IMR-90 (cell line): ENCODE results near the gene P2RY14. TPM values are rescaled to one million over a fixed set of nuclear protein-coding genes. Genes with fewer than 3 reads are reported as not detected.

Experiments
- ATAC-seq: fragments of 200-7000 bp; cut with Tn5 transposase; 2 replicates; pipeline ENCODE4 v1.9.1; 2020; ENCODE audit warnings: low read depth, mild to moderate bottlenecking, moderate library complexity
- BruUV-seq: library from RNA; stranded (reverse); fragments of 400-500 nt; replicated peaks from 2 replicates; lab custom pipeline; 2021; lab: Mats Ljungman, UMichigan
- CTCF ChIA-PET: fragments of 300-600 bp; formaldehyde crosslinking; extraction: SDS; loops from one replicate; lab custom pipeline; 2021; ENCODE audit warnings: antibody characterized with exemption; lab: Yijun Ruan, JAX
- POLR2A ChIA-PET: fragments of 300-600 bp; sonication (Branson Sonifier 250); formaldehyde crosslinking; loops from one replicate; lab custom pipeline; 2022; ENCODE audit warnings: antibody characterized with exemption; ENCODE audit not compliant: unreplicated experiment; lab: Charles Lee
- DNase-seq: peaks from one replicate; pipeline ENCODE4 v3.0.0; 2013
- H2AFZ ChIP-seq: replicated peaks from 2 replicates; pipeline ENCODE3; 2013; ENCODE audit warnings: low read length, mild to moderate bottlenecking; ENCODE audit not compliant: poor library complexity
- H2AK5ac ChIP-seq: 2 replicates; pipeline ENCODE4 v1.6.1; 2013; ENCODE audit warnings: low read depth, low read length, inconsistent platforms
- H2AK9ac ChIP-seq: replicated peaks from 2 replicates; pipeline ENCODE3; 2013; ENCODE audit warnings: mild to moderate bottlenecking, low read depth, low read length, moderate library complexity; ENCODE audit not compliant: poor library complexity
- H2BK120ac ChIP-seq: 2 replicates; pipeline ENCODE4 v1.6.1; 2013; ENCODE audit warnings: low read depth, low read length, inconsistent platforms
- H2BK15ac ChIP-seq: 3 replicates; pipeline ENCODE4 v1.6.1; 2013; ENCODE audit warnings: low read depth, low read length, inconsistent platforms
- H2BK20ac ChIP-seq: 2 replicates; pipeline ENCODE4 v1.6.1; 2013; ENCODE audit warnings: low read depth, mild to moderate bottlenecking, inconsistent platforms, low read length, moderate library complexity
- H2BK5ac ChIP-seq: 2 replicates; pipeline ENCODE4 v1.6.1; 2013; ENCODE audit warnings: mild to moderate bottlenecking, low read depth, low read length, inconsistent platforms; ENCODE audit not compliant: poor library complexity, severe bottlenecking
- H3K14ac ChIP-seq: replicated peaks from 2 replicates; pipeline ENCODE4 v1.6.1; 2013; ENCODE audit warnings: low read depth, low read length, inconsistent platforms
- H3K18ac ChIP-seq: 2 replicates; pipeline ENCODE4 v1.6.1; 2013; ENCODE audit warnings: low read depth, low read length, control low read depth
- H3K23ac ChIP-seq: 2 replicates; pipeline ENCODE4 v1.6.1; 2013; ENCODE audit warnings: low read depth, low read length, inconsistent platforms
- H3K27ac ChIP-seq: 2 replicates; pipeline ENCODE4 v1.5.1; 2013; ENCODE audit warnings: mild to moderate bottlenecking, control low read depth, low read length; ENCODE audit not compliant: insufficient read depth
- H3K27me3 ChIP-seq: 2 replicates; pipeline ENCODE4 v1.6.1; 2013; ENCODE audit warnings: low read length; ENCODE audit not compliant: control insufficient read depth, insufficient read depth
- H3K36me3 ChIP-seq: 2 replicates; pipeline ENCODE4 v1.6.1; 2013; ENCODE audit warnings: low read length, mixed read lengths; ENCODE audit not compliant: control insufficient read depth, insufficient read depth
- H3K4ac ChIP-seq: 2 replicates; pipeline ENCODE4 v1.6.1; 2013; ENCODE audit warnings: low read depth, low read length, inconsistent platforms
- H3K4me1 ChIP-seq: 2 replicates; pipeline ENCODE4 v1.6.1; 2013; ENCODE audit warnings: low read length, mixed read lengths; ENCODE audit not compliant: control insufficient read depth, insufficient read depth
- H3K4me2 ChIP-seq: 2 replicates; pipeline ENCODE4 v1.6.1; 2013; ENCODE audit warnings: low read depth, mild to moderate bottlenecking, control low read depth, low read length, moderate library complexity
- H3K4me3 ChIP-seq: 2 replicates; pipeline ENCODE4 v1.5.1; 2013; ENCODE audit warnings: low read depth, mild to moderate bottlenecking, control low read depth, low read length, moderate library complexity; ENCODE audit not compliant: insufficient read depth
- H3K56ac ChIP-seq: 2 replicates; pipeline ENCODE4 v1.6.1; 2013; ENCODE audit warnings: low read length, inconsistent platforms; ENCODE audit not compliant: insufficient read depth; ENCODE audit errors: extremely low read depth
- H3K79me1 ChIP-seq, 2 experiments: 2 replicates each; pipeline ENCODE4 v1.6.1; 2013; ENCODE audit warnings: low read length in 2 of 2, inconsistent platforms in 1 of 2, low read depth in 1 of 2
- H3K9ac ChIP-seq: 2 replicates; pipeline ENCODE4 v1.6.1; 2013; ENCODE audit warnings: low read depth, low read length, control low read depth
- H3K9me1 ChIP-seq: 2 replicates; pipeline ENCODE4 v1.6.1; 2013; ENCODE audit warnings: low read length, inconsistent platforms; ENCODE audit not compliant: insufficient read depth
- H3K9me3 ChIP-seq: 2 replicates; pipeline ENCODE4 v1.6.1; 2013; ENCODE audit warnings: low read length; ENCODE audit not compliant: control insufficient read depth, insufficient read depth
- H4K20me1 ChIP-seq: 2 replicates; pipeline ENCODE4 v1.6.1; 2013; ENCODE audit warnings: low read length, inconsistent platforms; ENCODE audit not compliant: insufficient read depth
- H4K5ac ChIP-seq: 2 replicates; pipeline ENCODE4 v1.6.1; 2013; ENCODE audit warnings: mild to moderate bottlenecking, low read depth, low read length, control low read depth
- H4K8ac ChIP-seq, 2 experiments: 2 replicates each; pipeline ENCODE4 v1.6.1; 2013; ENCODE audit warnings: low read depth in 2 of 2, low read length in 2 of 2, control low read depth in 1 of 2, inconsistent platforms in 1 of 2
- H4K91ac ChIP-seq: 2 replicates; pipeline ENCODE4 v1.6.1; 2013; ENCODE audit warnings: low read depth, low read length, inconsistent platforms; ENCODE audit not compliant: insufficient read depth
- BHLHE40 ChIP-seq: fragments of 150-350 bp; IDR thresholded peaks from 2 replicates; pipeline ENCODE4 v1.6.1; 2016; ENCODE audit warnings: mild to moderate bottlenecking, low read depth, low read length
- CEBPB ChIP-seq: IDR thresholded peaks from 2 replicates; pipeline ENCODE4 v1.6.1; 2012; ENCODE audit warnings: low read depth, low read length, improper control_type of control experiment
- CHD1 ChIP-seq: IDR thresholded peaks from 2 replicates; pipeline ENCODE4 v1.6.1; 2012; ENCODE audit warnings: low read depth, low read length, improper control_type of control experiment
- CTCF ChIP-seq: conservative IDR thresholded peaks from 2 replicates; pipeline ENCODE4 v1.5.1; 2012; ENCODE audit warnings: mild to moderate bottlenecking, low read depth, low read length, improper control_type of control experiment
- ELK1 ChIP-seq: fragments of 150-350 bp; IDR thresholded peaks from 2 replicates; pipeline ENCODE4 v1.6.1; 2016; ENCODE audit warnings: low read depth, mild to moderate bottlenecking, low read length, moderate library complexity, borderline replicate concordance
- FOS ChIP-seq: fragments of 150-350 bp; IDR thresholded peaks from 2 replicates; pipeline ENCODE4 v1.6.1; 2016; ENCODE audit warnings: low read depth, low read length
- MAFK ChIP-seq: IDR thresholded peaks from 2 replicates; pipeline ENCODE4 v1.6.1; 2012; ENCODE audit warnings: low read depth, low read length, improper control_type of control experiment
- MAZ ChIP-seq: IDR thresholded peaks from 2 replicates; pipeline ENCODE4 v1.6.1; 2012; ENCODE audit warnings: low read depth, mild to moderate bottlenecking, low read length, improper control_type of control experiment, moderate library complexity, borderline replicate concordance
- NFE2L2 ChIP-seq: fragments of 150-350 bp; IDR thresholded peaks from 2 replicates; pipeline ENCODE4 v1.6.1; 2016; ENCODE audit warnings: low read depth, mild to moderate bottlenecking, low read length
- POLR2A ChIP-seq: IDR thresholded peaks from 2 replicates; pipeline ENCODE4 v1.6.1; 2012; ENCODE audit warnings: mild to moderate bottlenecking, low read depth, low read length
- RAD21 ChIP-seq: IDR thresholded peaks from 2 replicates; pipeline ENCODE4 v1.6.1; 2012; ENCODE audit warnings: low read length, improper control_type of control experiment
- RCOR1 ChIP-seq: IDR thresholded peaks from 2 replicates; pipeline ENCODE4 v1.6.1; 2012; ENCODE audit warnings: mild to moderate bottlenecking, low read length, improper control_type of control experiment; ENCODE audit not compliant: insufficient replicate concordance
- RFX5 ChIP-seq: IDR thresholded peaks from 2 replicates; pipeline ENCODE4 v1.8.0; 2012; ENCODE audit warnings: low read depth, mild to moderate bottlenecking, low read length, moderate library complexity
- SMC3 ChIP-seq: fragments of 150-350 bp; IDR thresholded peaks from 2 replicates; pipeline ENCODE4 v1.6.1; 2016; ENCODE audit warnings: low read depth, mild to moderate bottlenecking, antibody characterized with exemption, low read length, moderate library complexity
- USF2 ChIP-seq: fragments of 150-350 bp; IDR thresholded peaks from 2 replicates; pipeline ENCODE4 v1.6.1; 2017; ENCODE audit warnings: mild to moderate bottlenecking, antibody characterized with exemption, low read length, low read depth
- WGBS, 2 experiments: methylation state at CpG; one replicate each; pipeline versions ENCODE4 v1.1.5 to v1.1.7; 2013; ENCODE audit warnings: missing lambda C conversion rate in 2 of 2; ENCODE audit not compliant: insufficient read length in 1 of 2; ENCODE audit errors: extremely low coverage in 2 of 2; 5-methylcytosine and 5-hydroxymethylcytosine counted together
- dilution Hi-C: fragments of 300-500 bp; cut with HindIII; formaldehyde crosslinking; loops from one replicate; pipeline ENCODE4 v1.14.3; 2018; ENCODE audit warnings: low sequenced_read_pairs; ENCODE audit not compliant: unreplicated experiment
- in situ Hi-C: fragments of 300-500 bp; cut with MboI; formaldehyde crosslinking; loops from 3 replicates; pipeline ENCODE4 v1.14.3; 2019; ENCODE audit warnings: low sequenced_read_pairs, inconsistent platforms, mixed read lengths
- intact Hi-C: fragments of 100-400 bp; cut with micrococcal nuclease; formaldehyde crosslinking; loops from 2 replicates; pipeline ENCODE4 v1.10.0; 2022
- polyA plus RNA-seq, 3 experiments: library from polyadenylated mRNA; depleted of rRNA; stranded (reverse); fragments of >200 nt; gene quantifications; 2 replicates each; pipeline ENCODE4 v1.2.3, GENCODE V29; 2012; ENCODE audit warnings: low replicate concordance in 1 of 3
- total RNA-seq: library from RNA; depleted of rRNA; stranded (reverse); fragments of >200 nt; gene quantifications from 2 replicates; pipeline ENCODE4 v1.2.3, GENCODE V29; 2012

The P2RY14 gene
- total and polyA plus RNA-seq, 2 of the 4 experiments (the other 2 are of a cell fraction): not detected

GRCh38 chr3:151214459-151214858, 63.9 kb downstream of the P2RY14 start:
- H2BK15ac ChIP-seq: no peak overlapping the region
- no TSS peak for BruUV-seq
- ChIA-PET CTCF (interaction anchor here (0.5 to 0.6 kb wide), 2 partner anchors 14 to 17 kb away, joined by 4 to 6 read pairs; no protein-coding TSS in a partner anchor), POLR2A (no interaction called here)
- H3K56ac ChIP-seq: no peak overlapping the region
- H3K4me2 ChIP-seq: no peak overlapping the region
- no peak overlapping the region for H3K18ac ChIP-seq
- no peak overlapping the region for H4K5ac ChIP-seq
- H3K4me1 ChIP-seq: peaks cover 4% of the 10 kb centered on the region; the same call in 1 of the 2 replicates
- no peak overlapping the region for H3K27ac ChIP-seq
- in situ Hi-C loops (no loop called here), dilution Hi-C loops (no loop called here), intact Hi-C loops (no loop called here)
- no peak overlapping the region for H2BK120ac ChIP-seq
- no peak overlapping the region for H2BK20ac ChIP-seq
- TF ChIP-seq RCOR1 (no peak), BHLHE40 (no peak), MAFK (no peak), FOS (no peak), SMC3 (no peak), CEBPB (no peak), POLR2A (no peak), RFX5 (no peak), NFE2L2 (no peak), USF2 (no peak), ELK1 (no peak), CTCF (no peak), CHD1 (no peak), RAD21 (no peak), MAZ (no peak)
- ATAC-seq (no peak), DNase-seq (no peak)
- no peak overlapping the region for H3K23ac ChIP-seq
- peaks cover 6% of the 10 kb centered on the region; the same call in 1 of the 2 replicates for H3K9me1 ChIP-seq
- no peak overlapping the region for H3K14ac ChIP-seq
- no peak overlapping the region for H3K9ac ChIP-seq
- no peak overlapping the region for H3K4me3 ChIP-seq
- no peaks in the 10 kb centered on the region for H3K36me3 ChIP-seq
- H4K91ac ChIP-seq: no peak overlapping the region
- no peak overlapping the region for H2AK9ac ChIP-seq
- H4K8ac ChIP-seq: no peak overlapping the region
- H3K9me3 ChIP-seq: no peaks in the 10 kb centered on the region
- H3K79me1 ChIP-seq: no peaks in the 10 kb centered on the region
- H3K27me3 ChIP-seq: no peaks in the 10 kb centered on the region
- H2AK5ac ChIP-seq: no peak overlapping the region
- H2AFZ ChIP-seq: no peak overlapping the region
- no peak overlapping the region for H2BK5ac ChIP-seq
- H3K4ac ChIP-seq: no peak overlapping the region
- no peaks in the 10 kb centered on the region for H4K20me1 ChIP-seq
- WGBS, 2 experiments: no CpG with 5 or more reads among the region's 1 CpG
